Kasumi-1 (cell line): ENCODE measurements around the gene P2RX6.

Source experiments
- DNase-seq, 2 experiments: peaks; one replicate each; lab custom pipeline; 2025; lab: John Stamatoyannopoulos, UW

Gene P2RX6

DNA sequence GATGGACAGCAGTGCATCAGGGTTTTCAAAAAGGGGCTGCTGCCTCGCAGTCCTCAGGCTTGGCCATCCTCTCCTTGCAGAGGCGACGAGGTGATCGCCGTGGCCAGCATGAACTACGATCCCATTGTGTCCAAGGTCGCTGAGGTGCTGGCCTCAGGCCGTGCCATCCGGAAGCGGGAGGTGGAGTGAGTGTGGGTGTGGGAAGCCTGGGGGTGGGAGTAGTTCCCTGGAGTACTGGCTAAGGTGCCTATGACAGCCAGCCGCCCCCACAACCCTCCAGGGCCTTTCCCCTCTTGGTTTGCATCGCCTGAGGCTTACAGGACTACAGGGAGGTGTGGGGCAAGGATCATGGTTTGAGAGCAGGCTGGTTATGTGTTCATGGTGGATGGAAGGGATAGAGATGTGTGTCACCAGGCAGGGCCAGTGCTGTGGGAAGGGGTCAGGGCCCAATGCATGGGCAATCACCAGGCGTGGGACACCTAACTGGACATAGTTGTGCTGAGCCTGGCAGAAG lies 35.0 kb upstream of the P2RX6 start:
- no peak for DNase-seq

DNA sequence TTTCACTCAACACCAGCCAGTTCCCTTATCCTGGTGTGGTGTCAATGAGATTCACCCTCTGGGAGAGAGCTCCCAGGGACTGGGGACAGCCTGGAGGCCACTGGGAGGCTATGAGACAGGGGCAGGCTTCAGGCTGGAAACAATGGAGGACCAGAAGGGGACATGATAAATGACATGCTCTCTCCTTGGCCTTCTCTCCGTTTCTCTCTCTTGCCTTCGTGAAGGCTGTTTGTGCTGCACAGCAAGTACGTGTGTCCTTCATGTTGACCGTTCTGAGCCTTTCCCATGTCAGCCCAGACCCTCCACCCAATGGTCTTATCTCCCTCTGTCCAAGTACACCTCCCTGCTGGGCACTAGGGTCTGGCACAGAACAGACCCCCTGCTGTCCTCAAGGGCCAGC lies 34.4 kb upstream of the P2RX6 start:
- DNase-seq = no peak

DNA sequence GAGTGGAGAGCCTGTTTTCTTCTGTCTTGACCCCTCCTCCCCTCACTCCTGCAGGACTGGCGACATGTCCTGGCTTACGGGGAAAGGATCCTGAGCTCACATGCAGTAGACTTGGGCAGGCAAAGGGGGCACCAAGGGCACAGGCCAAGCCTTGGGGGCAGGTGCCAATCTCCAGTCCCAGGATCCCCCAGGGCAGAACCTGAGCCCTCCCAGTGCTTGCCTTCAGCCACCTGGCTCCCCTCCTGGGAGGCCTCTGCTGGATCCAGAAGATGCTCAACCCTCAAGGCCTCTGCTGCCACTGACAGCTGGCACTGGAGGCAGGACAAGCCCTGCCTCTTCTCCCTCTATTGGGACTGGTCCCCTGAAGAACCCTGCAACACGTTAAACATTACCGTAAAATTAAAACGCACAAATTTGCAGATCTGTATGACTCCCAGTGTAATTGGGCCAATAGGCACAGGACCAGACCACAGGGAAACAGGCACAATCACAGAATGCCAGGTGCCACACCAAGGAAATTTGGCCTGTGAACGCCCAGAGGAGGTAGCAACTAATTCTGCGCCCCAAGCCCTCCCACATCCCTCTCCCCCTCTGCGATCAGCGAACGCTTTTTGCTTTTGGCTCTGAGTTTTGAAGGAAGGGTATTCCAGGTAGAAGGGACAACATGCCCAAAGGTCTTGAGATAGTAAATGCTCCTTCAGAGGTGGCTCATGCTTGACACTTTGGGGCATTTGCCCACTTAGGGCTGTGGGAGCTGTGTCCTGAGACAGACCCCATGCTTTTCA lies 33.8 kb upstream of the P2RX6 start:
- no peak for DNase-seq

DNA sequence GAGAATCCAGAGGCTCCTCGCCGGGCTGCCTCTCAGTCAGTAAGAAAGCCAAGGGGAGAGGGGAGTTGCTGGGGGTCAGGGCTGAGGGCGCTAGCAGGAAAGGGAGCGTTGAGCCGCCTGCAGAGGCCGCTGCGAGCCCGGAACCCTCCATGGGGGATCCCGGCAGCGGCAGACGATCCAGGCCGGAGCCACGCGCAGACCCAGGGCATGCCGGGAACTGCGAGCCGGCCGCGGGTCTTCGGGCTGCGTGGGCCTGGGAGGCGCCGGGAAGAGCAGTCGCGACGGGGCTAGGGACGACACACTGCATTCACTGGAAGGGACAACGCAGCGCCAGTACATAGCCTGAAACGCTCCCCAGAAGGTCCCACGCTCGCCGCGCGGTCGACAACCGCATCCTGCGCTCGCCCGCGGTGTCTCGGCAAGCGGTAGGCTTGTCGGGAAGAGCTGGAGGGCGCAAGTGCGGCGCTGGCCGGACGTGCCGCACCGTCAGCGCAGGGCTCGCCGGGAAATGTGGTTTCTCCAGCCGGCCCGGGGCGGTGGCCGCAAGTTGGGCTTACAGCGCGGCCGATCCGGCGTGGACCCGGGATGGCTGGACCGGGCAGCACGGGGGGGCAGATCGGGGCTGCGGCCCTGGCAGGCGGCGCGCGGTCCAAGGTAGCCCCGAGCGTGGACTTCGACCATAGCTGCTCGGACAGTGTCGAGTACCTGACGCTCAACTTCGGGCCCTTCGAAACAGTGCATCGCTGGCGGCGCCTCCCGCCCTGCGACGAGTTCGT lies 33.0 kb upstream of the P2RX6 start, which contains the start of gene LZTR1:
Gene LZTR1 (plus strand): TSS at position 511 of the 776 bp plus-strand sequence. CDS start 75 bp downstream, at position 586.
- DNase-seq = peak; percentile 82

DNA sequence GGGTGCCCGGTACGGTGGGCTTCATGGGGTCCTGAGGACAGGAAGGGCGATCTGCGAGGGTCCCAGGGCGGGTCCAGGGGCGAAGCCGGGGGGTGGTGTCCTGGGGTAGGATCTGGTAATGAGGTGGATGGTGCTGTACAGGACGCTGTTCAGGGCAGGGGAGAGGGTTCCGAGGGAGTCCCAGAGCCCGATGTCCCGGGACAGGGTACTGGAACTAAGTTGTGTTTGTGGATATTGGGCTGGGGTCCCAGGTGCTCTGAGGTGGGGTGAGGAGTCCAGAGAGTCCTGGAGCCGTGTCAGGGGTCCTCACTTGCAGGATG lies 32.4 kb upstream of the P2RX6 start:
- DNase-seq = no peak

DNA sequence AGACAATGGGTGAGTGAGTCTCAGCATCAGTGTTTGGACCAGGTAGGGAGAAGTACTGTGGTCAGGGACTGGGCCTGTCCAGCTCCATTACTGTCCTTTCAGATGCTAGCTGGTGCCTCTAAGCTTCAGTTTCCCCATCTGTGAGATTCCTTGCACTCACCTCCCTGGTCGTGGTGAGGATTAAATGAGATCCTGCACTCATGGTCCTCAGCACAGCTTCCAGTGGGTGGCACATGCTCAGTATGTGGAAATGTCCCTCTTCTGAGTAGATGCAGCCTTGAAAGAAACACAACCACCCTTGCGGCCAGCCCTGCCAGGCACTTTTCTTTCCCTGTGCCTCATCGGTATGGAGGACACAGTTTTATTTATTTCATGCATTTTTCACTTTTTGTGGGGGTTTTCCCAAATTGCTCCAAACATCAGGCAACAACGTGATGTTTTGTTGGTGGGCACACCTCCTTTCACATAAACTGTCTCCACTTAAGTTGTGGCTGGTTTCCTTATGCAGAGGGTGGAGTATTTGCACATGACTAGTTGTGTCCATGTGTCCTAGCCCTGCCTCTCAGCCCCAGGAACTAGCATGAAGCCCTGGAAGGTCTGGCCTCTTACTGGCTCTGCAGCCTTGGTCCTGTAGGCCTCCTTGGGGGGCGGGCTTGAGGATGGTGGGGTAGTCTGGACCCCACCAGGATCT lies 31.7 kb upstream of the P2RX6 start:
- DNase-seq = no peak

DNA sequence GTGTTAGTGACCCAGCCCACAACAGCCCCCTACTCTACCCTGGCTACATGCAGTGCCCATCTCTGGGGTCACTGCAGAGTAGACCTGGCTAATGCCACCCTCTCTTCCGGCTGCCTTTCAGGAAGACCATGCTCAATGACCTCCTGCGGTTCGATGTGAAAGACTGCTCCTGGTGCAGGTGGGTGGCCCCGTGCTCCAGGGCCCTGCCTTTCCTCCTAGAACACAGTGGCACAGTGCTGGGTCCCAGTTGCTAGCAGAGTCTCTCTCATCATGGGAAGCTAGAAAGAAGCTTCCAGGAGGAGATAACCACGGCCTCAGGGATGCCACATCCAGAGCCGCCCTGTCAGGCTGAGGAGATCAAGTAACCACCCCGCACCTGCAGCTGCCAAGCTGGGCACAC lies 29.2 kb upstream of the P2RX6 start:
- no peak for DNase-seq

DNA sequence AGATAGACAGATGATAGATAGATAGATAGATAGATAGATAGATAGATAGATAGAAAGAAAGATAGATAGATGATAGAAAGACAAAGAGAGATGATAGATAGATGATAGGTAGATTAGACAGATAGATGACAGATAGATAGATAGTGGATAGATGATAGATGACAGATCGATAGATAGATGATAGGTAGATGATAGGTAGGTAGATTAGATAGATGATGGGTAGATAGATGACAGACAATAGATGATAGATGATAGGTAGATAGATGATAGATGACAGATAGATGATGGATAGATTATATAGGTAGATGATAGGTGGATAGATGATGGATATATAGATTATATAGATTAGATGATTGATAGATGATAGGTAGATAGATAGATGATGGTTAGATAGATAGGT lies 28.6 kb upstream of the P2RX6 start:
- DNase-seq = no peak

DNA sequence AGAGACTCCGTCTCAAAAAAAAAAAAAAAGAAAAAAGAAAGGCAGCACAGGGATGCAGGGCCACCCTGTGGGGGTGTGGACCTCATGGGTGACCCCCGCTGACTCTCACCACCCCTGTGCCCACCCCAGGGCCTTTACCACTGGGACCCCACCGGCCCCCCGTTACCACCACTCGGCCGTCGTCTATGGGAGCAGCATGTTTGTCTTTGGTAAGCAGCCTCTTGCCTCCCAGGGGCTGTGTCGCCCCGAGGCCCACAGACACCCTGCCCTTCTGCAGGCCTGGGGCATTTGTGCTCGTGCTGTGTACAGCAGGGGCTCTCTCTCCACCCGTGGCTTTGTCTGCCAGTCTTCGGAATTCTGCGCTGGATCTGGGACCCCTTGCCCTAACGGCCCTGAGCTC lies 27.6 kb upstream of the P2RX6 start:
- no peak for DNase-seq

DNA sequence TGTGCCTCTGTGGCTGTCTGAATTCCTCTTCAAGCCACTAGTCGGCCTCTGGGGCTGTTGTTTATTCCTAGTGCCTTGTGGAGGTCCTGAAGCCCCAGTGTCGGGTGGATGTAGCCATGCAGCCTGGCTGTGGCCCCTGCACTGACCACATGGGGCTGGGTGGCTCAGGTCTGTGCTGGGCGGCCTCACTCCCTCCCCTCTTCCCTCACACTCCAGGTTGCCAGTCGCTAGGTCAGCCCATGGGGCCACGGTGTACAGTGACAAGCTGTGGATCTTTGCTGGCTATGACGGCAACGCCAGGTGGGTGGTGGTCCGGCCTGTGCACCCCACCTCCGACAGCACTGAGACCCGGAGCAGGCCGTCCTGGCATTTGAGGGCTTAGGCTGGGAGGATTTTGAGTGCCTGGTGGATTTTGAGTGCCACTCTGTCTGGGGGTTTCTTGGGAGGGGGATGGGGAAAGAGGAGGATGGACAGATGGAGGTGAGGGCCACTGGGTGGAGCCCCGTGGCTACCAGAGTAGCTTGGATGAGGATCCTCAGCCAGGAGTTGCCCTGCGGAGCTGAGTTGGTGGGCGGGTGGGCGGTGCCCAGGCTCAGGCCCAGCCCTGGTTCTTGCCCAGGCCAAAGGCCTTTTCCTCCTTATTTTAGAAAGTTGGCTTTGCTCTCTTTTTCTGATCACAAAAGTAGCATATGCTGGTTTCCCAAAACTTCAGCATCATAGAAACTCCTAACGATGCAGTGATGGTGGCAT lies 26.2 kb upstream of the P2RX6 start:
- no peak for DNase-seq

DNA sequence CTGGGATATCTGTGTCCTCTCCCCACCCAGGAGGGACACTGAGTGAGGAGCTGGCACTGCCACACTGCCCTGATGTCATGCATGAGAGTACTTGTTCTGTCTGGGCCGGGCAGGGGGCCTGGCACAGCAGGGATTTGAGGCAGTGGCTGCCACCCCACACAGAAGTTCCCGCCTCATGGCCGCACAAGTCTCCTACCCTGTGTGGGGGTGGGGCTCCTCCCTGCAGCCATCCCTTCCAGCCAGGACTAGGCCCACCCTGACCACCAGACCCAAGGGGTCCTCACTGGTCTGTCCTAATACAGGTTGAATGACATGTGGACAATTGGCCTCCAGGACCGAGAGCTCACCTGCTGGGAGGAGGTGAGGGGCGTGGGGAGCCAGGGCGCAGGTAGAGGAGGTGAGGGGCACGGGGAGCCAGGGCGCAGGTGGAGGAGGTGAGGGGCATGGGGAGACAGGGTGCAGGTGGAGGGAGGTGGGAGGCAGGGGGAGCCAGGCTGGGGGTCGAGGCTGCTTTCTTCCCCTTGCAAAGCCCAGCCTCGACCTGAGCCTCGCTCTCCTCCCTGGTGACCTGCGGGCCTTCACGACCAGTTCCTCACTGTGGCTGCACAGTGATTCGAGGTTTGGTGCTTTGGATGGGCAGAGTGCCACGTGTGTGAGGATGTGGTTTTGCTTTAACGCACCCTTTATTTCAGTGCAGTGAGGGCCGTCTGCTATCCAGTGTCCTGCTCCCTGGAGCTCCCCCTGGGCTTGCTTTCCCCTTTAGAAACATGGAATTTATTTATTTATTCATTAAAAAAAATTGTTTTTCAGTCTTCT lies 25.4 kb upstream of the P2RX6 start:
- no peak for DNase-seq

DNA sequence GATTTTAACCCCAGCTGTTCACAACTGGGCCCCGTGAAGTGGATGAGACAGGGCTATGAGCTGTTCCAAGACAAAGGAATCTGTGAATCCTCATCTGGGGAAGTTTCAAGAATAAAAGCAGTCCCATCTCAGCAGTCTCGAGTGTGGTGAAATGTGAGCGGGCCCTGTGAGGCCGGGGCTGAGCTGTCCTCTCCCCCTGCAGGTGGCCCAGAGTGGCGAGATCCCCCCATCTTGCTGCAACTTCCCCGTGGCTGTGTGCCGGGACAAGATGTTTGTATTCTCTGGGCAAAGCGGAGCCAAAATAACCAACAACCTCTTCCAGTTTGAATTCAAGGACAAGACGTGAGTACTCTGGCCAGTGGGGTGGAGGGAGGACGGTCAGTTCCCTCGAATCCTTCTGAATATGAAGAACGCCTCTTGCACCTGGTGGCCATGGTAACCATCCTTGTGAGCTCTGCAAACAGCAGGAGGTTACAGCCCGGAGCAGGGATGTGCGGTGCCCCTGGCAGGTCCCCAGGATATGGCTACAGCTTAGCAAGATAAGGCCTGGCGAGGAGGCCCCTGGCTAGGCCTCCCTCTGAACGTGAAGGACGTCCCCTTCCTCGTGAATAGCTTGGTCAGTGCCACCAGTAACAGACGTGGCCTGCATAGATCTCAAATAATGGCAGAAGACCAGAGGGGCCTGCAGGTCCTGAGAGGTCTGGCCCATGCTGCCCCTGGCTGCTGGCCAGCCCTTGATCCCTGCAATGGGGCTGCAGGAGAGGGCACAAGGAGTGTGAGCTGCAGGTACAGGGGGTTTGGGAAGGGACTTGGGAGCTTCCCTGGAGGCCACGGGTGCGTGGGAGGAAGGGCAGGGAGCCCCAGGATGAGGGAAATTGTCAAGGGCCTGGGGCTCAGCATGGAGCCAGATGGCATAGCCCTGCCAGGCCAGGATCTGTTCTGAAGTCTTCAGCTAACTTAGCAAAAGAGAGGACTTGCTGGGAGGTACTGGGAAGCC lies 24.5 kb upstream of the P2RX6 start:
- DNase-seq = no peak

DNA sequence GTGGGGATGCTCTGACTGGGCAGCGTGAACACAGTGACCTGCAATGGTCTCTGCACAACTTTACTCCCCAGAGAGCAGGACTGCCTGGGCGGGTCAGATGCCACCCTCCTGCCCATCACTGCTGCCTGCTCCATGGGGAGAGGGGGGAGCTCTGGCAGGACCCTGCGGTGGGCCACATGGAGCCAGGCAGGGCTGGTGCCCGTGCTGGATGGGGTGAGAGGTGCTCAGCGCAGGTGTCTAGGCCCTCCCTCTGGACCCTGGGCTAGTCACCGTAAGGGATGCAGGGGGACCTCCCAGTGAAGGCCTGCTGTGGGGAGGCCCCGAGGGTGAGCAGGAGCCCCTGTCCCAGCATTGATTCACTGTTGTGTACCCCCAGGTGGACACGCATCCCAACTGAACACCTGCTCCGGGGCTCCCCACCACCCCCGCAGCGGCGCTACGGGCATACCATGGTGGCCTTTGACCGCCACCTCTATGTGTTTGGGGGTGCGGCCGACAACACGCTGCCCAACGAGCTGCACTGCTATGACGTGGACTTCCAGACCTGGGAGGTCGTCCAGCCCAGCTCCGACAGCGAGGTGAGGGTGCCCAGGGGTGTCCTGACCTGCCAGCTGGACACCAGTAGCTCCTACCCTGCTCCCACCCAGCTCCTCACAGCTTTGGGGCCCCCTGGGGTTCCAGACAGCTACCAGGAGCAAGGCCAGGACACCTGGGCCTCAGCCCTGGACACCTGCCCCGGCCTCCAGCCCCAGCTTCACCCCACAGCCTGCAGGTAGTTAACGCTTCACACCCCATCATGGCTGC lies 23.5 kb upstream of the P2RX6 start:
- no peak for DNase-seq

DNA sequence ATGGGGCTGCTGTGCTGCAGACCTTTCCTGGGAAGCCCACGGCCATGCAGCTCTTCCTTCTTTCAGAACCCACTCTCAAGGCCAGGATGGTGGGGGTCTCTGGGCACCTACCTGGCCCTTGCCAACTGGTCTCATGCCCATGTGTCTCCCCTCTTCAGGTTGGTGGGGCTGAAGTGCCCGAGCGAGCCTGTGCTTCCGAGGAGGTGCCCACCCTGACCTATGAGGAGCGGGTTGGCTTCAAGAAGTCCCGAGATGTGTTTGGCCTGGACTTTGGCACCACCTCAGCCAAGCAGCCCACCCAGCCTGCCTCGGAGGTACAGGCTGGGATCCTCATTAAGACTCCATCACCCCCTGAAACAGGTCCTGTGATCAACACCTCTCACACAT lies 22.9 kb upstream of the P2RX6 start:
- DNase-seq = no peak

DNA sequence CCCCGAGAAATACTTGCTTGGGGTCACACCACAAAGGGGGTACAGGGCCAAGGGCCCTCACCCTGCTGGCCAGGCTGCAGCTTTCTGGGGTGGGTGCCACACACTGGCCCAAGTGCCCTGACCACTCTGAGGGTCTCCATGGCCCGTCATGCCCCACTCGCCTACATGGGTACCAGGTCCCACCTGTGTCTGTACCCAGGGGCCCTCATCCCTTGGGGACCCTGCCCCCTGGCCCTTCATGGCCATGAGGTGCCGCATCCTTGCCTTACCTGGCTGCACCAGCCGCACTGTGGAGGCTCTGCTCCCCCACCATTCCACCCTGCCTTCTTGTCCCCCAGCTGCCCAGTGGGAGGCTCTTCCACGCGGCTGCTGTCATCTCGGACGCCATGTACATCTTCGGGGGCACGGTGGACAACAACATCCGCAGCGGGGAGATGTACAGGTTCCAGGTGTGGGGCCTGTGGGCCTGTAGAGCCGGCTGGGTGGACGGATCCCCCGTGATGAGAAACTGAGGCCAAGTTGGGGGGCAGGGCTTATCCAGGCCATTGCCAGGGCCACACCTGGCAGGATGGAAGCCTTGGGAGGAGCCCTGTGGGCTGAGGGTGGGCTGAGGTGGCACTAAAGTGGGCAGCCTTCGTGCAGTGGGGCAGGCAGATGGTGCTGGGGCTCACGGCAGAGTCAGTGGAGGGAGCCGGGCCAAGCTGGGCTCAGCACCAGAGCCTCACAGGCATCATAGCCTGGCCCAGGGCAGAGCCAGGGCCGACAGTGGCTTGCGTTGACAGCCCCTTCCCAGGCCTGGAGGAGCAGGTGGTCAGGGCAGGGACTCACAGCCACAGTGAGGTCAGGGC lies 22.3 kb upstream of the P2RX6 start:
- DNase-seq = no peak

DNA sequence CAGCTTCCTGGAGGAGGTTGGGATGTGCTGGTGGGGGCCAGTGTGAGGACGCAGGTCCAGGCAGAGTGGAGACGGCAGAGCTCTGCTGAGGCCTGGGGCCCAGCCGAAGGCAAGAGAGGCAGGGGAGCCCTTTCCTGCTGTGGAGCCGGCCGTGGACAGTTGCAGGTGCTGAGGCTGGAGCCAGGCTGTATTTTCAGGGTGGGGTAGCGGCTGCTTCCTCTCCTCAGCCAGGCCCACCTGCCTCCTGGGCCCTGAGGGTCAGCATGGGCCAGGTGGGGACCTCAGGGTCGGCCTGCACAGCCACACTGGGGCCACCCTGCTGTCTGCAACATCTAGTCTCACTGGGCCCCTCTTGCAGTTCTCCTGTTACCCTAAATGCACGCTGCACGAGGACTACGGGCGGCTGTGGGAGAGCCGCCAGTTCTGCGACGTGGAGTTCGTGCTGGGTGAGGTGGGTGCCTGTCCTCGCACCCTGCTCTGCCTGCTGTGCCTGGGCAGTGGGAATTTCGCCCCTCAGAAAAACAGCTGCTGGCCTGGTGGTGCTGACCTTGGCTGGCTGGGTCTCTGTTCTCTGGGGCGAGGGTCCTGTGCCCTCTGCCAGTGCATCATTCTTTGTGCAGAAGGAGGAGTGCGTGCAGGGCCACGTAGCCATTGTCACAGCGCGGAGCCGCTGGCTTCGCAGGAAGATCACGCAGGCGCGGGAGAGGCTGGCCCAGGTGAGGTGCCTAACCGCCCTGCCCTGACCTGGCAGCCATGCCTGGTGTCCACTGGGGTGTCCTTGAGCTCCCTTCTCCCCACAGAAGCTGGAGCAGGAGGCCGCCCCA lies 21.4 kb upstream of the P2RX6 start:
- DNase-seq = no peak
